Thoracic aorta (tissue), 2 donors: ENCODE data around the gene TM7SF3. TPM values are rescaled to one million over a fixed set of nuclear protein-coding genes. Genes with fewer than 3 reads are reported as not detected.

Experiments used
- ATAC-seq: fragments of 150-250 bp; one replicate; pipeline ENCODE4 v1.8.0; 2017; ENCODE audit warnings: low read depth; ENCODE audit not compliant: insufficient number of reproducible peaks, low FRiP score
- DNase-seq: peaks from one replicate; pipeline ENCODE4 v3.0.0-alpha.2; 2020; ENCODE audit warnings: low spot score
- H3K27ac ChIP-seq, 2 donors: fragments of 200-600 bp; sonication (generic); 1 replicate in 1 of 2; 2 replicates in 1 of 2; pipeline ENCODE4 v1.5.1; 2016; ENCODE audit warnings: mild to moderate bottlenecking in 2 of 2, moderate library complexity in 2 of 2
- H3K27me3 ChIP-seq: fragments of 200-600 bp; sonication (generic); replicated peaks from 2 replicates; pipeline ENCODE4 v1.6.0; 2016; ENCODE audit warnings: mild to moderate bottlenecking; ENCODE audit not compliant: insufficient read depth
- H3K36me3 ChIP-seq: fragments of 200-600 bp; sonication (generic); one replicate; pipeline ENCODE4 v1.5.1; 2016
- H3K4me1 ChIP-seq, 2 donors: fragments of 200-600 bp; sonication (generic); 1 replicate in 1 of 2; 2 replicates in 1 of 2; pipeline versions ENCODE4 v1.5.1 to v1.6.0; 2016; ENCODE audit warnings: low read depth in 2 of 2, mild to moderate bottlenecking in 1 of 2; ENCODE audit not compliant: control insufficient read depth in 1 of 2
- H3K4me3 ChIP-seq: fragments of 200-600 bp; sonication (generic); 2 replicates; pipeline ENCODE4 v1.5.1; 2016; ENCODE audit warnings: mild to moderate bottlenecking
- H3K9me3 ChIP-seq: fragments of 200-600 bp; sonication (generic); 2 replicates; pipeline ENCODE4 v1.5.1; 2016
- total RNA-seq, 2 donors: library from RNA; depleted of rRNA; stranded (reverse); fragments of >200 nt; gene quantifications; one replicate each; pipeline versions ENCODE4 v1.1.0 to v1.2.3, GENCODE V29; 2016
- TF ChIP-seq, protein P1 (sequence below): fragments of 200-600 bp; sonication (generic); IDR thresholded peaks from one replicate; pipeline ENCODE4 v1.5.1; 2019; ENCODE audit warnings: antibody characterized with exemption

Gene TM7SF3
- total RNA-seq, 2 donors from 2014 or later = 112 to 128 TPM

DNA sequence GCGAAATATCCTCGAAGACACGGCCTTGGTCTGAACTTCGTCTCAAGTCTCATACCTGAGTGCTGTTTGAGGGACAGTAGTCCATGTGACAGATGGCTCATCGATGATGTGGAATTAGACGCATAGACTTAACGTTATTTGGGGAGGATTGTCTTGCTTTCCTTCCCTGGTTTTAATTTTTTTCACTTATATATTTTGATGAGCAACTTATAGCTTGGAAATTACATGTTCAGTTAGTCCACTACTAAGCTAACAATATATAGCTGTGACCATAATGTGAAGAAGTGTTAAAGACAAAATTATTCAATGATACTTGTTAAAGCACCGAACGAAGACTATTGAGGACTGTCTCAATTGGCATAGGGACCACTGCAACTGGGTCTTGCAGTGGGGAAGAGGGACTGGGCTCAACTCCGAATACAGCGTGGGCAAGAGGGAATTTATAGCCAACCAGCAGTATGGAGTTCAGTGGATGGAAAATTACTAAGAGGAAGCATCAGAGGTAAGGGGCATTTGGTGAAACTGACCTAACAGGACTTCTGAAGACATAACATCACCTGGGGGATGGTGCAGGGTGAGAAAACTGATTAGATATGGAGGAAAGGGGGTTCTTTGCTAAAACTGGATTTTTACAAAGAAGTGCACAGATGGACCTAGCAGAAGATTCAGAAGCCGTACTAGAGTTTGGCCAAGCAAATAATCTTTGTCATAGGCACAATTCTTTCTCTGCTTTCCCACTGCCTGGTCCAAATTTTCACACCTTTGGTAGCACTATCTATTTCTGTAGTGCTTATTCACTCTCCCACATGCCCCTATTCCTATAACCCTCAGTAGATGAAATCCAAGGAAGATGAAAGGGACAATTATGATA is 910 bp upstream of the TM7SF3 start:
- no peaks in the 10 kb centered on the region for H3K9me3 ChIP-seq
- ATAC-seq (no peak), DNase-seq (no peak)
- H3K27me3 ChIP-seq = no peaks in the 10 kb centered on the region
- TF ChIP-seq, protein P1, sequence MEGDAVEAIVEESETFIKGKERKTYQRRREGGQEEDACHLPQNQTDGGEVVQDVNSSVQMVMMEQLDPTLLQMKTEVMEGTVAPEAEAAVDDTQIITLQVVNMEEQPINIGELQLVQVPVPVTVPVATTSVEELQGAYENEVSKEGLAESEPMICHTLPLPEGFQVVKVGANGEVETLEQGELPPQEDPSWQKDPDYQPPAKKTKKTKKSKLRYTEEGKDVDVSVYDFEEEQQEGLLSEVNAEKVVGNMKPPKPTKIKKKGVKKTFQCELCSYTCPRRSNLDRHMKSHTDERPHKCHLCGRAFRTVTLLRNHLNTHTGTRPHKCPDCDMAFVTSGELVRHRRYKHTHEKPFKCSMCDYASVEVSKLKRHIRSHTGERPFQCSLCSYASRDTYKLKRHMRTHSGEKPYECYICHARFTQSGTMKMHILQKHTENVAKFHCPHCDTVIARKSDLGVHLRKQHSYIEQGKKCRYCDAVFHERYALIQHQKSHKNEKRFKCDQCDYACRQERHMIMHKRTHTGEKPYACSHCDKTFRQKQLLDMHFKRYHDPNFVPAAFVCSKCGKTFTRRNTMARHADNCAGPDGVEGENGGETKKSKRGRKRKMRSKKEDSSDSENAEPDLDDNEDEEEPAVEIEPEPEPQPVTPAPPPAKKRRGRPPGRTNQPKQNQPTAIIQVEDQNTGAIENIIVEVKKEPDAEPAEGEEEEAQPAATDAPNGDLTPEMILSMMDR = no peak
- H3K4me1 ChIP-seq = peaks cover 20 to 49% of the 10 kb centered on the region in 2 donors
- H3K4me3 ChIP-seq = peak overlapping the region; percentile 90
- no peaks in the 10 kb centered on the region for H3K36me3 ChIP-seq
- H3K27ac ChIP-seq = peak overlapping the region; percentile 88 to 93

DNA sequence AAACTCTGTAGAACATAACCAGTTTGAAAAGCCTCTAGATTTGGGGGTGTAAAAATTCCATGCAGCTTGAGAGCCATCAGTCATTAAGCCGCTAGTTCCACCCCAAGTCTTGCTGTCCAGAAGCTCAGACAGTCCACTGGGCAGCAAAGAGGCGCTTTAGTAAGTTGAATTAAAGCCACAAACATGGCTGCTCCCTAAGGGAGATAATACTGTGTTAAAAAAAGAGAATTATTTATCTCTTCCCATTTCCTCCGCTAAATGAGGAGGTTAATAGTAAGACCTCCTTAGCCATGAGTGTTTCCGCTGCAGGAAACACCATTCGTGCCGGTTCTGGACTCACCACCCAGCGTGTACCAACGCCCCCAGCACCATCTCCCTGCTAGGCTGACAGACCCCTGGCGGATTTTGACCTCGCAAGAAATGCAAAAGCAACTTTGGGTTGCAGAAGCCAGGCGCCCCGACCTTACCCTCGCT is 536 bp downstream of the TM7SF3 start:
- peaks cover 20 to 52% of the 10 kb centered on the region in 2 donors for H3K4me1 ChIP-seq
- H3K27ac ChIP-seq = peak overlapping the region; percentile 88 to 93
- DNase-seq (no peak), ATAC-seq (peak; percentile 29)
- TF ChIP-seq, protein P1 = no peak
- no peaks in the 10 kb centered on the region for H3K9me3 ChIP-seq
- H3K27me3 ChIP-seq = no peaks in the 10 kb centered on the region
- peak overlapping the region; percentile 90 for H3K4me3 ChIP-seq
- H3K36me3 ChIP-seq = no peaks in the 10 kb centered on the region

DNA sequence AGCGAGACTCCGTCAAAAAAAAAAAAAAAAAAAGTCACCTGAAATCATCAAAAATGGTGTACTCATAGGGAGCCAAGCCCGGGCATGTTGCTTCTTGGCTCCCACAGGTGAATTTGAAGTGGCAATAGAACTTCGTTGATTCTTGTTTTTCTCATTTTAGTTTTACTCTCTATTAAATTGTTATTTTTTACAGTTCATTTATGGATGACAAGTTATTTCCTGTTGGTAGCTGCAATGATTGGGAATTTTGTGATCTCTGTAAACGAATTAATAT is 1.3 kb downstream of the TM7SF3 start:
- Histone ChIP-seq H3K27ac (peak overlapping the region; percentile 28 to 88), H3K9me3 (no peaks in the 10 kb centered on the region), H3K27me3 (no peaks in the 10 kb centered on the region), H3K36me3 (no peaks in the 10 kb centered on the region), H3K4me1 (peaks cover 20 to 52% of the 10 kb centered on the region in 2 donors), H3K4me3 (peak overlapping the region; percentile 90)
- DNase-seq = no peak
- TF ChIP-seq, protein P1 = no peak
- no peak for ATAC-seq

GRCh38 chr12:27012239-27012981 is 1.8 kb downstream of the TM7SF3 start:
- ATAC-seq (peak; percentile 15), DNase-seq (no peak)
- peaks cover 20 to 52% of the 10 kb centered on the region in 2 donors for H3K4me1 ChIP-seq
- H3K27ac ChIP-seq = peak overlapping the region; percentile 28 to 88
- H3K27me3 ChIP-seq = no peaks in the 10 kb centered on the region
- TF ChIP-seq, protein P1 = no peak
- H3K9me3 ChIP-seq = no peaks in the 10 kb centered on the region
- H3K36me3 ChIP-seq = no peaks in the 10 kb centered on the region
- peak overlapping the region; percentile 90 for H3K4me3 ChIP-seq

GRCh38 chr12:27009881-27010301 is 4.3 kb downstream of the TM7SF3 start:
- DNase-seq (no peak), ATAC-seq (no peak)
- Histone ChIP-seq H3K4me3 (no peak overlapping the region), H3K27me3 (no peaks in the 10 kb centered on the region), H3K36me3 (no peaks in the 10 kb centered on the region), H3K9me3 (no peaks in the 10 kb centered on the region), H3K27ac (no peak overlapping the region), H3K4me1 (peaks cover 29 to 61% of the 10 kb centered on the region in 2 donors)
- TF ChIP-seq, protein P1 = no peak
